ENCODE data around the gene USP11. TPM values are rescaled to one million over a fixed set of nuclear protein-coding genes. Genes with fewer than 3 reads are reported as not detected.

Gene USP11
- total and polyA plus RNA-seq, 10 donors = 19.9 to 91.5 (median 58.7) TPM

- WGBS, 5 donors = 82 to 92% (median 90%) methylated on average over 8 of the region's 8 CpGs
- no peaks in the 10 kb centered on the region for H3K9me3 ChIP-seq
- intact Hi-C loops (cut with DNase I; ENCODE audit: low total_unique reads) = no loop called here
- no peak for TF ChIP-seq CTCF (IDR thresholded peaks at IDR 0.05 in 8 of 11, conservative IDR thresholded peaks at IDR 0.05 in 3 of 11)
- peak in 2 of 3 donors; percentile 13 to 17 for TF ChIP-seq POLR2AphosphoS5 (IDR thresholded peaks at IDR 0.05)
- H3K4me3 ChIP-seq = no peak overlapping the region
- H3K4me1 ChIP-seq = peaks cover 16 to 38% (median 30%) of the 10 kb centered on the region in 6 donors
- DNase-seq = peak; percentile 77
- peaks cover 4 to 54% (median 48%) of the 10 kb centered on the region in 6 donors for H3K36me3 ChIP-seq
- H3K27ac ChIP-seq = peak overlapping the region in 7 of 8 donors; percentile 80 to 99 (median 98)
- H3K27me3 ChIP-seq (replicated peaks in 1 of 7) = no peaks in the 10 kb centered on the region
Measured at GRCh38 chrX:47216393-47216925, 16.4 kb upstream of the USP11 start.

GRCh38 chrX:47217121-47217851 is 15.5 kb upstream of the USP11 start:
- intact Hi-C loops (cut with DNase I; ENCODE audit: low total_unique reads) = no loop called here
- Histone ChIP-seq H3K27me3 (replicated peaks in 1 of 7) (no peaks in the 10 kb centered on the region), H3K4me1 (peaks cover 16 to 45% (median 31%) of the 10 kb centered on the region in 6 donors), H3K9me3 (no peaks in the 10 kb centered on the region), H3K4me3 (peak overlapping the region in 5 of 8 donors; percentile 19 to 96 (median 85)), H3K27ac (peak overlapping the region; percentile 4 to 99 (median 98)), H3K36me3 (peaks cover 4 to 49% (median 40%) of the 10 kb centered on the region in 6 donors)
- WGBS, 5 donors = 9 to 20% (median 13%) methylated on average over 22 of the region's 22 CpGs
- DNase-seq = peak; percentile 98
- TF ChIP-seq POLR2A (IDR thresholded peaks at IDR 0.05) (no peak), POLR2AphosphoS5 (IDR thresholded peaks at IDR 0.05) (peak in 2 of 3 donors; percentile 3 to 67), CTCF (IDR thresholded peaks at IDR 0.05 in 8 of 11, conservative IDR thresholded peaks at IDR 0.05 in 3 of 11) (no peak)

GRCh38 chrX:47217852-47218279 is 14.9 kb upstream of the USP11 start:
- peaks cover 16 to 45% (median 31%) of the 10 kb centered on the region in 6 donors for H3K4me1 ChIP-seq
- TF ChIP-seq POLR2AphosphoS5 (IDR thresholded peaks at IDR 0.05) (peak in 2 of 3 donors; percentile 58 to 67), CTCF (IDR thresholded peaks at IDR 0.05 in 8 of 11, conservative IDR thresholded peaks at IDR 0.05 in 3 of 11) (peak in 1 of 11 experiments; percentile 14), POLR2A (IDR thresholded peaks at IDR 0.05) (no peak)
- H3K36me3 ChIP-seq = peaks cover 2 to 44% (median 35%) of the 10 kb centered on the region in 6 donors
- H3K27ac ChIP-seq = peak overlapping the region; percentile 95 to 99 (median 98)
- intact Hi-C loops (cut with DNase I; ENCODE audit: low total_unique reads) = no loop called here
- H3K9me3 ChIP-seq = no peaks in the 10 kb centered on the region
- 0 to 9% (median 0%) methylated on average over 12 to 31 of the region's 31 CpGs for WGBS, 5 donors
- no peaks in the 10 kb centered on the region for H3K27me3 ChIP-seq (replicated peaks in 1 of 7)
- DNase-seq = peak; percentile 99
- peak overlapping the region; percentile 54 to 96 (median 73) for H3K4me3 ChIP-seq
